Skeletal muscle tissue (tissue), 4 donors: ENCODE results near the gene DAGLA. TPM values are rescaled to one million over a fixed set of nuclear protein-coding genes. Genes with fewer than 3 reads are reported as not detected.

Source experiments
- H3K27ac ChIP-seq: one replicate; pipeline ENCODE4 v1.7.0; 2013; ENCODE audit warnings: mild to moderate bottlenecking, low read depth, low read length, inconsistent platforms
- H3K27me3 ChIP-seq, 3 donors: one replicate each; pipeline ENCODE4 v1.7.0; 2013; ENCODE audit warnings: low read length in 3 of 3; ENCODE audit not compliant: control insufficient read depth in 3 of 3, insufficient read depth in 3 of 3
- H3K36me3 ChIP-seq, 3 donors: one replicate each; pipeline ENCODE4 v1.7.0; 2013; ENCODE audit warnings: low read length in 3 of 3; ENCODE audit not compliant: control insufficient read depth in 3 of 3, insufficient read depth in 3 of 3
- H3K4me1 ChIP-seq, 3 donors: one replicate each; pipeline ENCODE4 v1.7.0; 2013; ENCODE audit warnings: low read length in 3 of 3, mild to moderate bottlenecking in 3 of 3; ENCODE audit not compliant: control insufficient read depth in 3 of 3, insufficient read depth in 3 of 3
- H3K4me3 ChIP-seq, 3 donors: one replicate each; pipeline ENCODE4 v1.7.0; 2013; ENCODE audit warnings: low read length in 3 of 3
- H3K9ac ChIP-seq, 3 donors: one replicate each; pipeline ENCODE4 v1.7.0; 2013; ENCODE audit warnings: low read length in 3 of 3, mild to moderate bottlenecking in 3 of 3, moderate library complexity in 2 of 3, low read depth in 1 of 3
- H3K9me3 ChIP-seq, 3 donors: one replicate each; pipeline ENCODE4 v1.7.0; 2013; ENCODE audit warnings: low read length in 3 of 3; ENCODE audit not compliant: control insufficient read depth in 3 of 3
- total RNA-seq: library from RNA; depleted of rRNA; stranded (reverse); fragments of >200 nt; gene quantifications from one replicate; pipeline ENCODE4 v1.2.3, GENCODE V29; 2014
- donor health status: Osteomylitis.

Gene DAGLA
- total RNA-seq, 1 donor from 2014 or later, result 1.0 TPM

DNA sequence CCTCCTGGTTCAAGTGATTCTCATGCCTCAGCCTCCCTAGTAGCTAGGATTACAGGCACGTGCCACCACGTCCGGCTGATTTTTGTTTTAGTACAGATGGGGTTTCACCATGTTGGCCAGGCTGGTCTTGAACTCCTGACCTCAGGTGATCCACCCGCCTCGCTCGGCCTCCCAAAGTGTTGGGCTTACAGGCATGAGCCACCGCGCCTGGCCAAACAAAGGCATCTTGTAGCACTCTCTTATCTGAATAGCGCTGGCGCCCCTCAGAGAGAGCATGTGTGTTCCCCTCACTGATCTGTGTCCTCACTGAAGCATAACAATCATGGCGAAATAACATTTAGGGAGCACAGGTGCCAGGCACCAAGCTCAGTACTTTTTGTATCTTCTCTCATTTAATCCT, 7.2 kb downstream of the DAGLA start:
- H3K27me3 ChIP-seq, result no peaks in the 10 kb centered on the region
- no peak overlapping the region for H3K27ac ChIP-seq
- H3K4me1 ChIP-seq, result peaks cover 42 to 60% (median 42%) of the 10 kb centered on the region in 3 donors

DNA sequence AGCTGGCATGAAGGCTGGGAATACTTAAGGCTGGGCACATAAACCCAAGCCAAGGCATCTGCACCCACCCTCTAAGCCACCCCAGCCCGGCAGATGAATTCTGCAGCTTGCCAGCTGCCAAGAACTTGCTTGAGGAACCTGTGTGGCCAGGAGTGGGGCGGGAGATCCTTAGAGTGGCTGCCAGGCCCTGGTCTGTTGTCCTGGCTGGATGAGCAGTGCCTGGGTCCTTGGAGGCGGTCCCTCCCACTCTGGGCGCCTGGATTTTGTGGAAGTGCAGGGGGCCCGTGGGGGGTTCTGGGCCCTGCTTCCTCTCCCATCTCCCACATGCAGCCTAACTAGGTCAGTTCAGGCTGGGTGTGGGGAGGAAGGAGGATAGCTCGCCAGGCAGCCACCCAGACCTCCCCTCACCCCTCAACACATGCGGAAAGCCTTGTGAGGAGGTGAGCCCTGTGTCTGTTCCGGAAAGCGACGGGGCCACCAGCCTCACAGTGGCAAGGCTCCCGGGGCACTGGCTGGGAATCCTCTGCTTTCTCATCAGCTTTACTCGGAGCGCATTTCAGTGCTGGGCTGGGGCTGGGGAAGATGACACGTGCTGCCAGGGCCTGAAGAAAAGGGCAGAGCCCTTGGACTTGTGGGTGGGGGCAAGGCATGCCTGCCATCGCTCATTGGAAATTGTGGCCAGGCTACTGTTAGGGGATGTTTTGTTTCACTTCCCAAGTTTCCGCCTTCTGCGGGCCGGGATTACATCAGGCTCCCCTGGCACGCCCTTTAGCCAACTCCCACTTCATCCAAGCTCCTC, 8.4 kb downstream of the DAGLA start:
- Histone ChIP-seq H3K36me3 (no peaks in the 10 kb centered on the region), H3K4me3 (peak overlapping the region in 2 of 3 donors; percentile 20 to 35), H3K9me3 (no peaks in the 10 kb centered on the region), H3K4me1 (peaks cover 31 to 50% (median 32%) of the 10 kb centered on the region in 3 donors), H3K27ac (peak overlapping the region; percentile 56), H3K9ac (peak overlapping the region; percentile 53 to 66 (median 65)), H3K27me3 (no peaks in the 10 kb centered on the region)

More for the DNA sequence above, 7.2 kb downstream of the DAGLA start:
- Histone ChIP-seq H3K9me3 (no peaks in the 10 kb centered on the region), H3K4me3 (no peak overlapping the region), H3K9ac (no peak overlapping the region), H3K36me3 (no peaks in the 10 kb centered on the region)

DNA sequence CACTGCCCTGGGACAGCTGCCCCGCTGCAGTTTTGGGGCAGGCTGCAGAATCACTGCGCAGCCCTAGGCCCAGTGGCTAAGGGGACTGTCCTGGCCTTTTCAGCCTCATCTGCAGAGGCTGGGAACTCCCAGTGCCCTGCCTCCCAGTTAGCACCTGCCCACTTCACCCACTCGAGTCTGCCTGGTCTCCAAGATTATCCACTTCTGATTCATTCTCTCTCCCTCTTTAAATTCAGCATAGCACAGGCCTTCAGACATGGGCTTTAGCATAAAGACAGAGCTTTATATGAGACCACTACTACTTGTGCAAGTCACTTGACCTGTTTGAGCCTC, 8.9 kb downstream of the DAGLA start:
- Histone ChIP-seq H3K9ac (no peak overlapping the region), H3K4me1 (peaks cover 31 to 50% (median 32%) of the 10 kb centered on the region in 3 donors), H3K27ac (no peak overlapping the region), H3K4me3 (peak overlapping the region in 1 of 3 donors; percentile 41), H3K27me3 (no peaks in the 10 kb centered on the region), H3K36me3 (no peaks in the 10 kb centered on the region), H3K9me3 (no peaks in the 10 kb centered on the region)

DNA sequence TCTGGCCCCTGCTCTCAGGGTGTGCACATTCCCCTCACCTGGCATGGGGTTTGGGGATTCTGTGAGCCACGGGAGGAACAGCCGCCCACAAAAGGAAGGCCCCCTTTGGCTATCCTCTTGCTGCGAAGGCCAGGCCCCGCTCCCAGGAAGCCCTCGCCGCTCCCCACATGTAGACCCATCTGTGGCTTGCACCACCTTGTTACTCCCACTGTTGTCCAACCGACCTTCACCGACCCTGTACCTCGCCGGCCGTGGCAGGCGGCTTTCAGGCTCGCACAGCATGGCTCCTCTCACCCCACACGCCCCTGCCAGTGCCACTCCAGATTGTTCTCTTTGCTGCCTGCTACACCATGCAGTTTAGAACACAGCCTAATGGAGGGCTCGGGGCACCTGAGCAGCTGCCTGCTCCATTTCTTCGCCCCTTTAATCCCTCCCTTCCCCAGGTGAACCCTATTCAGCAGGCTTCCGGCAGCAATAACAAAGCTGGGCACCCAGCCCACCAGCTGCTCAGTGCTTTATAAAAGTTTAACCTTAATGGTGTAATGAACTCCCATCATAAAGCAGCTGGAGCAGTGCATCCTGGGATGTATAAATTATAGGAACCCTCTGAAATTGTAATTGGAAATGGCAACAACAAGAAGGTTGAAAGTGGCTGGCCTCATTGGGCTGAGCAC, 10.7 kb downstream of the DAGLA start:
- no peaks in the 10 kb centered on the region for H3K36me3 ChIP-seq
- no peak overlapping the region for H3K27ac ChIP-seq
- peak overlapping the region in 1 of 3 donors; percentile 33 for H3K9ac ChIP-seq
- no peak overlapping the region for H3K4me3 ChIP-seq
- no peaks in the 10 kb centered on the region for H3K9me3 ChIP-seq
- H3K4me1 ChIP-seq, result peaks cover 42 to 59% (median 43%) of the 10 kb centered on the region in 3 donors
- H3K27me3 ChIP-seq, result no peaks in the 10 kb centered on the region

DNA sequence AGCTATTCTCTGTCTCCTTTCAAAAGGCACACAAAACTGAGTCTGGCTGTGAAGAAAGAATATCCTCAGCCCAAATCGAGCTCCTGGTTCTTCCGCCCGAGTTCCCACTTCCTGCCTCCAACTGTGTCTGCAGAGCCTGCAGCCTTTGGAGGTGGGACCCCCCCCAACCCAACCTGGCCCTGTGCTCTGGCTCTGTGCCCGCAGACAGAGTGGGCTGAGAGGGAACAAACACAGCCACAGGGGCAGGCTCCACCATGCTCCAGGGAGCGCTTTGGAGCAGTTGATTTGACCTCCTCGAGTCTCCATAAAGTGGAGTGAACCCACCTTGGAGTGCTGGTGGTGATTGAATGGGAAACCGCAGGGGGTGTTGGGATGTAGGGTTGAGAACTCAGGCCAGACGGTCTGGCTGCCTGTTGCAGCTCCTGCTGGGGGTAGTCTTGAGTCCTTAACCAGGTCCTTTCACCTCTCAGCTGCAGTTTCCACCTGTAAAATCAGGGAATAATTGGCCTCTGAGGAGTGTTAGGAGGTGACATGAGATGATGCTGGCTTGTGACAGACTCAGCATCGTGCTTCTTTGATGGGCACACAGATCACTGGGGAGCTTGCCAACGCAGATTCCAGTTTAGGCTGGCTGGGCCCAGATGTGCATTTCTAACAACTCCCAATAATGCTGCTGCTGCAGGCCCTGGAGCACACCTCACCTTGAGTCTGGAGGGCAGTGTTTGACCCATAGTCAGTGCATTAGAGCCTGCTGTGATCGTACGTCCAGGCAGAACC, 11.4 kb downstream of the DAGLA start:
- peaks cover 50 to 66% (median 50%) of the 10 kb centered on the region in 3 donors for H3K4me1 ChIP-seq
- no peak overlapping the region for H3K4me3 ChIP-seq

DNA sequence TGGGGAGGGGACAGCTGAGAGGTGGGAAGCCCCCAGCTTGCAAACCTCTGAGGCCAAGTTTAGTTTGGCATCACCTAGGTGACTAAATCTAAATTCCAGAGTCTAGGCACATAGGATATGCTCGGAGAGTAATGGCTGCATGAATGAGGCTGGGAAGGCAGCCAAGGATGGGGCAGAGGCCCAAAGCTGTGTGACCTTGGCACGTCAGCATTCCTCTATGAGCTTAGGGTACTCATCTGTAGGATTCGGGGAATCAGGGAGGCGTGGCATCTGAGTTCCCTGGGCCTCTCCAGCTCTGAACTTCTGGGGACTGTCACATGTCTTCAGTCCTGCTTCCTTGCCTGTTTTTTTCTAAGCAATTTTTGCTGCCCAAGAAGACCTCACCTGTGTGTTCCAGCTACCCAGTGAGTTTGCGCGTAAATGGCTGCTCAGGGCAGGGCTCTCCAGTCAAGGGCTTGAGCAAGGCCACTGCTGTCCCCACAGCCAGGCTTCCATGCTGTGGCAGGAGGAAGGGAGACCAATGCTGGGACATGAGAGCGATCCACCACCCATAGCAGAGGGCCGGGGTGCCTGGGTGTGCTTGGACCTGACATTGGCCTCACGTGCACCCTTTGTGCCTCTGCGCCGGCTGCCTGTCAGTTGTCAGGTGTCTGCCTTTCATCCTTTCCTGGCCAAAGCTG, 13.9 kb downstream of the DAGLA start:
- no peaks in the 10 kb centered on the region for H3K36me3 ChIP-seq
- H3K9me3 ChIP-seq, result no peaks in the 10 kb centered on the region
- H3K4me1 ChIP-seq, result peaks cover 65 to 78% (median 66%) of the 10 kb centered on the region in 3 donors
- no peaks in the 10 kb centered on the region for H3K27me3 ChIP-seq
- H3K27ac ChIP-seq, result no peak overlapping the region
- no peak overlapping the region for H3K4me3 ChIP-seq
- H3K9ac ChIP-seq, result peak overlapping the region in 2 of 3 donors; percentile 60 to 65

More for the DNA sequence above, 11.4 kb downstream of the DAGLA start:
- H3K27me3 ChIP-seq, result no peaks in the 10 kb centered on the region
- no peaks in the 10 kb centered on the region for H3K9me3 ChIP-seq
- H3K27ac ChIP-seq, result no peak overlapping the region
- H3K36me3 ChIP-seq, result no peaks in the 10 kb centered on the region
- H3K9ac ChIP-seq, result no peak overlapping the region

DNA sequence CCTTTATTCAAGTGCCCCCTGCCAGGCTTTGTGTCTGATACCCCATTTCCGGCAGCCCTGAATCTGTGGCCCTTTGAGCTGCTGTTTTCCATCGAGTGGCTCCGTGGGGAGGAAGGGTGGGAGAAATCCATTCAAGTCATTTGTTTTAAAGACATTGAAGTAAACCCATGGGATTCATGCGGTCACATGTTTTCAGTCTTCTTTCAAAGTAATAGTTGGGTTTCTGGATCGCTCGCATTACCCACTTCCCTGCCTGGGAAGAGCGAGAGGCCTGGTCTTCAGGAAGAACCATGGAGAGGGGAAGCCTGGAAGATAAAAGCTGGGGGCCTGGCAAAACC, 14.4 kb downstream of the DAGLA start:
- H3K4me1 ChIP-seq, result peaks cover 67 to 79% (median 68%) of the 10 kb centered on the region in 3 donors
- peak overlapping the region in 2 of 3 donors; percentile 65 to 71 for H3K9ac ChIP-seq
- no peaks in the 10 kb centered on the region for H3K36me3 ChIP-seq
- H3K4me3 ChIP-seq, result no peak overlapping the region
- no peaks in the 10 kb centered on the region for H3K9me3 ChIP-seq
- no peaks in the 10 kb centered on the region for H3K27me3 ChIP-seq
- H3K27ac ChIP-seq, result no peak overlapping the region

DNA sequence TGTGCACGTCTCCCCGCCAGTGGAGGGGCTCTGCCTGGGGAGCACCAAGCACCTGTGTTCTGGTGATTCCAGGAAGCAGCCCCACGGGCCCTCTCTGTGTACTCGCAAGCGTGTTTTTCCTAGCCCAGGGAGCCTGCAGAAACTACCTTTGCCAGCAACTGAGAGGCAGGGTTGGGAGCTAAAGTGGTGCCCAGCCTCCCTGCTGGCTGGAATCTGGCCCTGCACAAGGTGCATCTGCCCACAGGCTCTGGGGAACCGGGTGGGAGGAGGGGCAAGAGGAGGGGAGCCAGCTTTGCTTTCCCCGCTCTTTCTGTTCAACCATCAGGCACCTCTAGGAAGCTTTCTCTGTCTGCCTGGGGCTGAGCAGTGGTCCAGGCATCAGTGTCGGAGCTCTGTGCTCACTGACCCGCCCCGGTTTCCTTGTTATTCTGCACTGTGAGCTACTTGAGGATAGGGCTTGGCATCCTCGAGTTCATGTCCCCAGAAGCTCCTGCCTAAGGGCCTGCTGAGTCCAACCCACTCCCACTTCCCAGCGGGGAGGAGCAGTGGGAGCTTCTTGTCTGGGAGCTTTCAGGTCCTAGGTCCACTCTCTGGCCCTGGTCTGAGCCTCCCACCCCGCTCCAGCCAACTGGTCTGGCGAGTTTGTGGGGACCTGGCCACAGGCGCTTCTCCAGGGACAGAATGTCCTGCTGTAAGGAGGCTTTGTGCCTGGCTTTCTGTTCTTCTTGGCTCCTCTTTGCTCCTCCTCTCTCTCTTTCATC, 14.9 kb downstream of the DAGLA start:
- Histone ChIP-seq H3K4me1 (peaks cover 73 to 82% (median 74%) of the 10 kb centered on the region in 3 donors), H3K27ac (peak overlapping the region; percentile 72), H3K4me3 (peak overlapping the region in 2 of 3 donors; percentile 48 to 56), H3K9me3 (no peaks in the 10 kb centered on the region), H3K9ac (peak overlapping the region; percentile 51 to 79 (median 71)), H3K27me3 (no peaks in the 10 kb centered on the region), H3K36me3 (no peaks in the 10 kb centered on the region)

DNA sequence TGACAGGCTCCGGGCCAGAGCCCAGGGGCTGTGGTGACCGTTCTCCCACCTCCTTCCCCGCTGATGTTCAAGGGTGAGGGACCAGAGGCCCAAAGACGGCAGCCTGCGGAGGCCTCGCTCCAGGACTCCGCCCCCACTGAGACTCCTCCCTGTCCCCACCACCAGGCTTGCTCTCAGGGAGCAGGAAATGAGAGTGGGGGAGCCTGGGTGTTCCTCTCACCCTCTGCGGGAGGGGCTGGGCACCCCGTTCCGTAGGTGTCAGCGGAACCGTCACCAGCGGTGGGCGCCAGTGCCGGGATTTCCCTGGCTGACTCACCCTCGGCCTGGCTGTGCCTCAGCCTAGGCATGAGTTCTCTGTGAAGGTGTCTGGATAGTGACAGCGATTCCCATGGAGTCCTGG, 15.7 kb downstream of the DAGLA start:
- peak overlapping the region; percentile 72 for H3K27ac ChIP-seq
- peak overlapping the region; percentile 51 to 79 (median 71) for H3K9ac ChIP-seq
- H3K9me3 ChIP-seq, result no peaks in the 10 kb centered on the region
- H3K4me1 ChIP-seq, result peaks cover 76 to 82% (median 78%) of the 10 kb centered on the region in 3 donors
- H3K4me3 ChIP-seq, result peak overlapping the region; percentile 43 to 56 (median 48)
- H3K36me3 ChIP-seq, result no peaks in the 10 kb centered on the region
- no peaks in the 10 kb centered on the region for H3K27me3 ChIP-seq
